Stimulated activated CD4-positive, alpha-beta T cell treated with anti-CD3 and anti-CD28 coated beads, Interleukin-1b, Interleukin-23, amount 100 ng/mL, for 4 hours (primary cell): ENCODE data around the gene SDK1.
"Not testable (repeated sequence)": the region's sequence is repeated elsewhere in the genome, so short reads cannot be mapped to it uniquely, and the experiment has no call there.

Experiments used
- DNase-seq, 2 donors: peaks; one replicate each; pipeline ENCODE4 v3.0.0-alpha.2; 2020; ENCODE audit warnings: low read depth in 2 of 2

Gene SDK1

DNA sequence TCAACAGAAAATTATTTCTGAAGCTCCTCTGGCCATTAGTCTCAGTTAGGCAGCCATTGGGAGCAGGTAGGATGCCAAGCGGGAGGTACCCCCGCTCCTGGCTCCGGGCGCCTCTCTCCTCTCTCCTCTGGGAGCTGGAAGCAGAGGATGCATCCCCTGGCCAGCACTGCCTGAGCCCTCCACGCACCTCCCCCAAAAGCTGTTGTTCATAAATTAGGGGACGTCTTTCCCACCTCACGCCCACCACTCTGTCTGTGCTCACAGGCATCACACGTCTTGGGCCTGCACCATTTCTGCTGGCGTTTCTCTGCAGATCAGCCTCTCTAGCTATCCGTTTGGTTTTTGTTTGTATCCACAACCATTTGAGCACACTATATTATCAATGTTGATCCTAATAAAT, 772.0 kb downstream of the SDK1 start:
- DNase-seq: no peak

GRCh38 chr7:4073750-4074149, 772.7 kb downstream of the SDK1 start:
- DNase-seq: no peak

DNA sequence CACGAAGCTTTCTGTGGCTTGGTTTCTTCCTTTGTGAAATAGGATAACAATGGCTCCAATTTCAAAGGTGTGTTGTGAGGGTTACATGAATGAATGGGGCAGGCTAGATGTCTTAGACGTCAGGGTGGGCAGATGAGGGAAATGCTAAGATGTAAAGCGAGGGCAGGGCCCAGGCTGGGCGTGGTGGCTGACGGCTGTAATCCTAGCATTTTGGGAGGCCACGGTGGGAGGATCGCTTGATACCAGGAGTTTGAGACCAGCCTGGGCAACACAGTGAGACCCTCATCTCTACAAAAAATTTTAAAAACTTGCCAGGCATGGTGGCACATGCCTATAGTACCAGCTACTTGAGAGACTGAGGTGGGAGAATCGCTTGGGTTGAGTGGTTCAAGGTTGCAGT, 773.4 kb downstream of the SDK1 start:
- DNase-seq: no peak

DNA sequence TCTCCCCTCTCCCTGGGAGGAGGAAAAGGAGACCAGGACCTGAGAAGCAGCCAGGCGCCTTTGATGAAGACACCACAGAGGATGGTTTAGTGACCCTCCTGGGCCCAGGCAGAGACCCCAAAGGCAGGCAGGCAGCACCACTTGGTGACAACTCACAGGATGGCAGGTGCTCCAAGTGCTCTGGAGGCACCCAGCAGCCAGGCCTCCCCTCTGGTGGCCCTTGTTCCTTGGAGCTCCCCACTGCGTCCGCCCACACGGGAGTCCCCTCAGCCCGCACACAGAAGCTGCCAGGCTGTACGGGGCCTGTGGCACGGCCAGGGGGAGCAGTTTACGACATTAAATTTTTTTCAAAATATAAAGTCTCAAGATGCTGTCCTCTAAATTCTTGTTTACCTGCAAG, 773.9 kb downstream of the SDK1 start:
- DNase-seq: no peak

GRCh38 chr7:4076701-4077294, 775.7 kb downstream of the SDK1 start:
- no peak for DNase-seq

DNA sequence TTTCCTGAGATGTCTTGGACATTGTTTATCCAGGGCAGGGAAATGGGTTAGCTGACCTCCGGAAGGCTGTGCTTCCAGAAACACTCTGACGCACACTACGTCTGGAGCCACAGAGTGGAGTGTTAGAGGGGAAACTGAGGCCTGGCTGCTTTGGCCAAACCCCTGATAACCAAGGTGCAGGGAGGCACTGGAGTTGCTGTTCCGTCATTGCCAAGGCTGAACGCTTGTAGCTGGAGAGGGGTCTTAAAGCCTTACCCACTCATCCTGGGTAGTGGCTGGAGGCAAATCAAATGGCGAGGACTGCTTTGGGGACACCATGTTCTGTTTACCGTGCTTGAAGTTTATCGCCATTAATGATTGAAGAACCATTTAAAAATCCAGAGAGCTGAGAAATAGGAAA, 776.9 kb downstream of the SDK1 start:
- DNase-seq: no peak

DNA sequence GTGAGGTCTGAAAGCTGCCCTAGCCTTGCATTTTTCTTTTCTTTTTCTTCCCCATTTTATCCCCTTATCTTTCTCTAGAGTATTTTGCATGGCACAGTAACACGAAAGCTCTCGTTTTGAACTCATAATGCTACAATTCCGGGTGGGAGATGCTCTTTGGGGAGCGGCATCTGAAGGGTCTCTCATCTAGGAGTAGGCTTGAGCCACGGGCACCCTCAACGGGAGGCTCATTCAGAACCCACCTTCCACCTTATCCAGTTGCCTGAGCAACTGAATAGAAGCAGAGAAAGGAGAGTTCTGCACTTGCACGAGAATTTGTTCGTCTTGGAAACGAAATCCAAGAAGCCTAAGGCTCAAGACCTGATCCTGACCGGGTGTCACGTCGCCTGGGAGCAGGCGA, 777.5 kb downstream of the SDK1 start:
- DNase-seq: no peak

DNA sequence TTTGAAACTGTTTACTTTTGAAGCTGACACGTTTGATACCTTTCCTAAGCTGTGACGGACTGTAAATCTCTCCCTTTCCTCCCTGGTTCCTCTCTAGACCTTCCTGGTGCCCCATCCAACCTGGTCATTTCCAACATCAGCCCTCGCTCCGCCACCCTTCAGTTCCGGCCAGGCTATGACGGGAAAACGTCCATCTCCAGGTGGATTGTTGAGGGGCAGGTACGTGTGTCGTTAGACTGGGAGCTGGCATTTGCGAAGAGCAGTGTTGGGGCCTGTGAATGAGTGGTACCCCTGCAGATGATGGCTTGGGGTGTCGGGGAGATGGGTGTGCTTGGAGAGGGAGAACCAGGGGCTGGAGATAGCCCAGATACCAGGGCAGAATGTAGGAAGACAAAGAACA, 778.3 kb downstream of the SDK1 start:
- DNase-seq: no peak

- DNase-seq: no peak
Observed at GRCh38 chr7:4079956-4080355, 778.9 kb downstream of the SDK1 start.

GRCh38 chr7:4080954-4081353, 779.9 kb downstream of the SDK1 start:
- no peak for DNase-seq

- no peak for DNase-seq
Observed at GRCh38 chr7:4083513-4083912, 782.5 kb downstream of the SDK1 start.

GRCh38 chr7:4084271-4084670, 783.2 kb downstream of the SDK1 start:
- DNase-seq: no peak

GRCh38 chr7:4085937-4086691, 785.1 kb downstream of the SDK1 start:
- no peak for DNase-seq

- DNase-seq: no peak
Observed at GRCh38 chr7:4086723-4087122, 785.7 kb downstream of the SDK1 start.

- no peak for DNase-seq
Observed at GRCh38 chr7:4091767-4092166, 790.7 kb downstream of the SDK1 start.

DNA sequence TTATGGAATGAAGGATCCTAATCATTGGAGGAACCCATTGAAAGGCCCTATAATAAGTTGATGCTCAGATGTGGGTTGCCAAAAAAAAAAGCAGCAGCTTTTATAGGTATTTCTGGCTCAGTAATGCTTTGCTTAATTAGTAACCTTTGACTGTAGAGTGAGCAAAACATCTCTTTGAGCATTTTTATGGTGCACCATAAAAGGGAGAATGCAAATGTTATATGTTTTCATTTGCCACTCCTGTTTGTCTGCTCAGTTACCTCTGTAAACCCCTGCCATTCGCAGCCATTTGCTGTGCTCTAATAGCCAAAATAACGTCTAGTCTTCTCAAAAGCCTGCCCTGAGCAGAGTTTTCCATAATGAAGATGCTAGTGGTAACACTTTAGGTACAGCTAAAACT, 792.0 kb downstream of the SDK1 start:
- DNase-seq: no peak

GRCh38 chr7:4093483-4093882, 792.4 kb downstream of the SDK1 start:
- DNase-seq: no peak

DNA sequence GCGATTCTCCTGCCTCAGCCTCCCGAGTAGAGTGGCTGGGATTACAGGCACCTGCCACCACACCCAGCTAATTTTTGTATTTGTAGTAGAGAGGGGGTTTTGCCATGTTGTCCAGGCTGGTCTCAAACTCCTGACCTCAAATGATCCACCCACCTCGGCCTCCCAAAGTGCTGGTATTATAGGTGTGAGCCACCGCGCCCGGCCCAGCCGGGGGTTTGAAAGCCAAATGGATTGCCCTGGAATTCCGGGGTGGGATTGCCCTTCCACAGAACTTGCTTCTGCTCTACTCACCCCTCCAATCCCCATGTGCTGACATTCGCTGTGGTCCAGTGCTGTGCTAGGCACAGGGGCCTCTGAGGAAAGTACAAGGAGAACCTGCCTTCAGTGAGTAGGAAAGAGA, 793.1 kb downstream of the SDK1 start:
- DNase-seq: not testable (repeated sequence)

DNA sequence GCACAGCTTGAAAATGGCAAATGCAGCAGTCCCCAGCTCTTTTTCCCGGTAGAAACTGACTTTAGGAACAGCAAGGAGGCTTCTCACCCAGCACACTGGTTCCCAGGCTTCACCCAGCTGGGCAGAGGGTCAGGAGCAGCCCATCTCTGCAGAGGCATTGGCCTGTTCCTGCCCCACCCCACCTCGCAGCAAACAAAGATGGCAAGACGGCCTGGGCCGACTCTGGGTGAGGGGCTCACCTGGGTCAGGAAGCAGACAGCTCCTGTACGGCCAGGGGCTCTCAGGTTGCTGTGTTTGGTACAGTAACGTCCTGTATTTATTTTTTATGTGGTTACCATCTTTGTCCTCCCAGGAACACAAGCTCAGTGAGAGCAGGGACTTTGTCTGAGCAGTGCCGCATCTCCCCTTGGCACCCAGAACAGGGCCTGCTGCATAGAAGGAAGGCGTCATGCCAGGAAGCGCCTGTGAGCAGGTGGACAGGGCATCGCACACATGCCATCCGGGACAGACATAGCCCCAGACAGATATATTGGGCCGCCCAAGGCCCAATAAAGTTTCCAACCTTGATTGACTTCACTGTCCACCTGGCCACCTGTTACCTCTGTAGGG, 796.1 kb downstream of the SDK1 start:
- DNase-seq: no peak

DNA sequence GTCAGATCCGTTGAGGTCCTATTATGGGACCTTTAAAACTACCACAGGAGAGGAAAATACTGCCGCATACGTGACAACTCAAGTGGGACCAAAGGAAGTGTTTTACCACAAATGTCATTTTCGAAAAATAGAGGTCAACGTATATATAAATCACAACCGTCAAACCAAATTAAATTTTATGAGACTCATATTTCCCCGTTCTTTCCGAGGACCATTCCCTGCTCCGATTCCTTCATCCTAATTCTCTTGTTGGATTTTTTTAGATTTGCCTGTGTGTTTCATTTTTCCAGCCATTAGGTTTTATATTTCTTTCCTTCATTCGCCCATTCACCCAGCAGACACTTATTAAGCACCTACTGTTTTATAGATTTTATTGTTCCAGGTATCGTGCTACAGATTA, 797.1 kb downstream of the SDK1 start:
- no peak for DNase-seq

DNA sequence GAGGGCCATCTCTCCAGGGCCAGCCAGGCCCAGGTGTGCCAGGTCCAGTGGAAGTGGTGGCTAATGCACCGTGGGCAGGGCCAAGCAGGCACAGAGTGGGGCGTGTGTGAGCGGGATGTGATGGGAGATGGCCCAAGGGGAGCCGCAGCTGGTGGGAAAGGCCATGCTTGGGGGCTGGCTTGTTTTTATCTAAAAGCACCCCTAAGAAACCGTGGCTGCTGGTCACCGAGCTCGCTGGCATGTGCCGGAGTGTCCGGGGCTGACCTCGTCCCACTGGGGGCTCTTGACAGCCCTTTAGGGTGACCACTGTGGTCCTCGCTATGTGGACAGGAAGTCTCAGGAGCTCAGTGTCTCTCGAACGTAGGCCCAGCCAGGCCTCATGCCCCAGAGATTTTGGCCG, 798.6 kb downstream of the SDK1 start:
- no peak for DNase-seq

DNA sequence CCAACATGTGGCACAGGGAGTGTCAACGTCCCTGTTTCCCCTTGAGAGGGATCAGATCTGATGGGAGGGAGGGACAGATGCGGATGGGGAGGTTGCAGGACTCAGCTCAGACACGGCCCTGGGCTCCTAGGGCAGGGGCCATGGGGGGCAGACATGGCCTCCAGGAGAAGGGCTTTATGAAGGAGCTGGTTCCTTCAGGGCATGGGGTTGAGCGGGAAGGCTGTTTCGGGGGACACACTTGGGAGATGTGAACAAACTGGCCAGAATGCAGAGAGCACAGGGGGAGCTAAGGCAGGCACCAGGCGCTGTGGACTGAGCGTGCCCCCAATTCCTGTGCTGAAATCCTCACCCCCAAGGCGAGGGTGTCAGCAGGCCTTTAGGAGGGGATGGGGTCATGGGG, 799.1 kb downstream of the SDK1 start:
- no peak for DNase-seq

DNA sequence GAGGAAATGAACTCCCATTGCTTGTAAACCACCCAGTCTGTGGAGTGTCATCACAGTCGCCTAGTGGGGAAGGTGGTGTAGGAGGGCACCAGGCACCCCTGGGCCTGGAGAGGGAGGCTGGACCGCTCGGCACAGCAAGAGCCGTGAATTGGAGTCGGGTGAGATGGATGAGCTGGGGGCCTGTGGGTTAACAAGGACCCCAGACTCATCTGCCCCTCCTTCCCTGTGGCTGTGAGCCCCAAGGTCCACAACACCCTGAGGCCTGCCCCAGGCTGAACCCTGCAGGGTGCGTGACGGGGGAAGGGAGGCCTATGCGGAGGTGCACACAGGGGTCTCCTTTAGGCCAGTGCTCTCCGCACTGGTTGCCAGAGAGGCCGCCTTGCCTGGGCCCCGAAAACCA, 799.6 kb downstream of the SDK1 start:
- DNase-seq: no peak
